Skeletal muscle satellite cell (primary cell): ENCODE results near the gene KANSL1L.

ENCODE experiments used
- H3K27me3 ChIP-seq: 2 replicates; pipeline ENCODE4 v1.7.0; 2013; ENCODE audit warnings: low read length; ENCODE audit not compliant: control insufficient read depth, insufficient read depth
- H3K36me3 ChIP-seq: 2 replicates; pipeline ENCODE4 v1.7.0; 2013; ENCODE audit warnings: mild to moderate bottlenecking, control low read depth, low read length; ENCODE audit not compliant: insufficient read depth
- H3K4me1 ChIP-seq: 2 replicates; pipeline ENCODE4 v1.7.0; 2013; ENCODE audit warnings: low read length; ENCODE audit not compliant: control insufficient read depth, insufficient read depth
- H3K4me2 ChIP-seq: 2 replicates; pipeline ENCODE4 v1.7.0; 2013; ENCODE audit warnings: mild to moderate bottlenecking, low read length
- H3K4me3 ChIP-seq: 2 replicates; pipeline ENCODE4 v1.7.0; 2013; ENCODE audit warnings: low read length
- H3K9ac ChIP-seq: 2 replicates; pipeline ENCODE4 v1.7.0; 2013; ENCODE audit warnings: mild to moderate bottlenecking, low read depth, low read length, moderate library complexity
- H3K9me3 ChIP-seq: replicated peaks from 2 replicates; pipeline ENCODE4 v1.7.0; 2013; ENCODE audit warnings: mild to moderate bottlenecking, control low read depth, low read length

Gene KANSL1L

DNA sequence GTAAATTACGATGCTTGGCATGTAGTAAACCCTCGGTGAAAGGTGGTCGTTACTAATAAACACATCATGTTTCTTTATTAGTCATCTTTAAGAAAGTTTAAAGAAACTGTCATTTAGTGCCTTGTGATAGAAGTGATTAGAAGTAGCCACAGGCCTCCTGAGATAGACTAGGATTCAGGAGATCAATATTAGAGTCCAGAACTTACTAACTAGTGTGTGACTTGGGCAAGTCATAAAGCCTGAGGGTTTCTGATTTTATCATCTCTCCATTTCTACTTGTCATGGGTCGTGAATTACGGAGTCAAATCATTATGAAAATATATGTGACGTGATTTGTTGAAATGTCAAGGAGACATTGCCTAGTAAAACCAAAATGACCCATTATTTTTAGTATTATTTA is 162.1 kb downstream of the KANSL1L start:
- H3K4me2 ChIP-seq: no peak overlapping the region
- peaks cover 41% of the 10 kb centered on the region for H3K36me3 ChIP-seq
- no peaks in the 10 kb centered on the region for H3K9me3 ChIP-seq
- H3K27me3 ChIP-seq: no peaks in the 10 kb centered on the region
- H3K4me3 ChIP-seq: no peak overlapping the region
- H3K4me1 ChIP-seq: peaks cover 13% of the 10 kb centered on the region
- H3K9ac ChIP-seq: no peak overlapping the region

DNA sequence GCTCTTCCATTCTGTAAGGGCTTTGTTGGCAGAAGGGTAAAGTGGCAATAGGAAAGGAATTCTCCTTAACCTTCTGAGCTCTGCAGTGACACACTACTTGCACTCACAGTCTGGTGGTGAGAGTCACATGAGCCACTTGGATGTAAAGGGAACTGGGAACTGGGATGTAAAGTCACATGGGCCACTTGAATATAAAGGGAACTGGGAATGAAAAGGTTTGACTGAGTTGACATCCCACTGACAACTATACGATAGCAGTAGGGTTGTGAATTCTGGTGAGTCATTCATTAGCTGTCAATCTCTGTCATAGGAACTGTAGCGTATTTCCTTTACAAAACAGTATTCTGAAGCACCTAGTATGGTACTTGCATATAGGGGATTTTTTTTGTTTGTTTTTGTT is 163.3 kb downstream of the KANSL1L start:
- H3K36me3 ChIP-seq: peaks cover 40% of the 10 kb centered on the region
- H3K9me3 ChIP-seq: no peaks in the 10 kb centered on the region
- H3K9ac ChIP-seq: no peak overlapping the region
- no peaks in the 10 kb centered on the region for H3K27me3 ChIP-seq
- H3K4me2 ChIP-seq: no peak overlapping the region
- no peak overlapping the region for H3K4me3 ChIP-seq
- peaks cover 22% of the 10 kb centered on the region for H3K4me1 ChIP-seq

DNA sequence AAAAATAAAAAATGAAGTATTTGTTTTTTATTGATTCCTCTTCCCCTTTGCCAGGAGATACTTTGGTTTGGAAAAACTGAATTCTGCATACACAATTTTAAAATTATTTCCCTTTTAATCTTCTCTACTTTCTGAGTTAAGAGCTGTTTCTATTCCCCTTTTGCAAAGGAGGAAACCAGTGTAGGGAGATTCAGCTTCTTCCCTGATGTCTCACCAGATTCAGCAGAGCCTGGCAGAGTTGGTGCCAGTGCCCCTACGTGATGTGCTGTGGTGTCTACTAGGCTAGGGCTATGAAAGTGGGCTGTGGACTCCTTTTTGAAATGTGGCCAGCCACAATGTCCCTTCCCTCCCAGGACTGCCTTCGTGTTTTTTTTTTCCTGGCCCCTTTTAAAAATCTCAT is 166.3 kb downstream of the KANSL1L start:
- Histone ChIP-seq H3K9ac (no peak overlapping the region), H3K4me2 (peak overlapping the region; percentile 13), H3K27me3 (no peaks in the 10 kb centered on the region), H3K9me3 (no peaks in the 10 kb centered on the region), H3K4me3 (no peak overlapping the region), H3K36me3 (peaks cover 17% of the 10 kb centered on the region), H3K4me1 (peaks cover 26% of the 10 kb centered on the region)

DNA sequence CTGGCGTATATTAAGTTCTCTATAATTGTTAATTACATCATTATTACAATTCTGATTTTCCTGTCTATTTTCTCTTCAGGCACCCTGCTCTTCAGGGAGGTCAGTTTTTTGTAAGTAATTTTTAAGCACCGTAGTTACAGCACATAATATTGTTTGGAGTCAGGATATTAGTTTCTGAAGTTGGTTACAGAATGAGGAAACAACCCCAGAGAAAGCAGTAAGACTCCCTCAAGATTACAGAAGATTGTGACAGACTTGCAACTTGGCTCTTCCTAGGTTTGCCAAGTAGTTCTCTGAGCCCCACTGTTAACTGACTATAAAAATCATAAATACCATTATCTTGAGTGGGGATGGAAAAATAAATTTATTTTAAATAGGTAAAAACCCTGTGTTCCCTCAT is 167.8 kb downstream of the KANSL1L start:
- Histone ChIP-seq H3K27me3 (no peaks in the 10 kb centered on the region), H3K9ac (peak overlapping the region; percentile 95), H3K4me1 (peaks cover 26% of the 10 kb centered on the region), H3K4me3 (peak overlapping the region; percentile 97), H3K36me3 (peaks cover 5% of the 10 kb centered on the region), H3K4me2 (peak overlapping the region; percentile 88), H3K9me3 (no peaks in the 10 kb centered on the region)

DNA sequence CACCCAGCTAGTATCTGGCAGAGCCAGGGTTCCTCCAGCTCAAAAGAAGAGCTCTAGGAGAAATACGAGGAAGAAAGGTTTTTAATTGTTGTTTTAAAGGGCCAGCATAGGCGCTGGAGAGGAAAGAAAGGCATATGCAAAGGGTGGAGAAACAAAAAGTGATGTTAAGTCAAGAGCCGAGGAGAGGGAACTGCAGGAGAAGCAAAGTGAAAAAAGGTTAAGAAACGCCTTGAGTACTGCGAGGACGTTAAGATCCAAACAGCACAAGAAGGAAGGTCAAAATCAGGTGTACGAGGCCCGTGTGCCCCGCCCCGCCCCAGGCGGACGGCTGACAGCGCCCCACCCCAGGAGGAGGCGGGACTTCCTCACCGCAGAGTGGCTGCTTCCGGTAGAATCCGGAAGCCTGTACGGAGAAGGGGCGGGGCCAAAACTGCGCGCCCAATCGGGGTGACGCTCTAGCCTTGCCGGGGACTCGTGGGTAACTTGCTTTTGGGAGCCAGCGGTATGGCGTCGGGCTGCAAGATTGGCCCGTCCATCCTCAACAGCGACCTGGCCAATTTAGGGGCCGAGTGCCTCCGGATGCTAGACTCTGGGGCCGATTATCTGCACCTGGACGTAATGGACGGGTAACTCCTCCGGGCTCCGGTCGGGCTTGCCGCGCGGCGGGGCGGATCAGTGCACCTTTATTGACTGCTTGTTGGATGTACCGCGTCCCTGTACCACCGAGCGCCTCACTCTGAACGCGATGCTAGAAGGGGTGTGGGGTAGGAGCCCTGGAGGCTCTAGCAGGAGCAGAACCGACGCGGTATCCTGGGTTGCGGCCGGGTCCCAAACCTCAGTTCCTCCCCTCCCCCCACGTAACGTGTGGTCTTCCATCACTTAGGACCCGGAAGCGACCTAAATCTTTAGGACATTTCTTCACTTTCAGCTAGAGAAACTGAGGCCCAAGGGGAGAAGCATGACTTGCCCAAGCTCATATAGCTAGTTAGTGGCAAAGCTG is 168.8 kb downstream of the KANSL1L start, which contains the start of gene RPE:
Gene RPE (plus strand): TSS at position 481 of the 1,000 bp plus-strand sequence. CDS start 24 bp downstream, at position 505.
- no peaks in the 10 kb centered on the region for H3K9me3 ChIP-seq
- peak within 1 kb of the TSS; percentile 95 for H3K9ac ChIP-seq
- H3K4me2 ChIP-seq: peak within 1 kb of the TSS; percentile 88
- peak within 1 kb of the TSS; percentile 97 for H3K4me3 ChIP-seq
- H3K4me1 ChIP-seq: peaks cover 26% of the 10 kb centered on the region
- H3K27me3 ChIP-seq: no peaks in the 10 kb centered on the region
- H3K36me3 ChIP-seq: no peaks in the 10 kb centered on the region

DNA sequence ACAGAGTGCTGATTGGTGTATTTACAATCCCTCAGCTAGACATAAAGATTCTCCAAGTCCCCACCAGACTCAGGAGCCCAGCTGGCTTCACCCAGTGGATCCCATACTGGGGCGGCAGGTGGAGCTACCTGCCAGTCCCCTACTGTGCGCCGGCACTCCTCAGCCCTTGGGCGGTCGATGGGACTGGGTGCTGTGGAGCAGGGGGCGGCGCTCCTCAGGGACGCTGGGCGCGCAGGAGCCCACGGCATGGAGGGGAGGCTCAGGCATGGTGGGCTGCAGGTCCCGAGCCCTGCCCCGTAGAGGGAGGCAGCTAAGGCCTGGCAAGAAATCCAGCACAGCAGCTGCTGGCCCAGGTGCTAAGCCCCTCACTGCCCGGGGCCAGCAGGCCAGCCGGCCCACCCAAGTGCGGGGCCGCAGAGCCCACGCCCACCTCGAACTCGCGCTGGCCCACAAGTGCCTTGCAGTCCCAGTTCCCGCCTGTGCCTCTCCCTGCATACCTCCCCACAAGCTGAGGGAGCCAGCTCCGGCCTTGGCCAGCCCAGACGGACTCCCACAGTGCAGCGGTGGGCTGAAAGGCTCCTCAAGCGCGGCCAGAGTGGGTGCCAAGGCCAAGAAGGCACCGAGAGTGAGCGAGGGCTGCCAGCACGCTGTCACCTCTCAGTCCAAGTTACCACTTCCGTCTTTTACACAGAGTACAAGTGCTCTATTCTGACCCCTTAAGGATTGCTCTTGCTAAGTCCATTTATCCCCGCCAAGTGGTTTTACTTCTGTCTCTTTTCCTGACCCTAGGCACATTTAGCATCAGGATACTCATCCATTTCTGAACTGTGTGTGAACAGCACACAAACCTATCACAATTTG is 170.5 kb downstream of the KANSL1L start:
- H3K27me3 ChIP-seq: no peaks in the 10 kb centered on the region
- no peaks in the 10 kb centered on the region for H3K9me3 ChIP-seq
- no peak overlapping the region for H3K4me2 ChIP-seq
- H3K4me3 ChIP-seq: no peak overlapping the region
- H3K4me1 ChIP-seq: peaks cover 26% of the 10 kb centered on the region
- no peaks in the 10 kb centered on the region for H3K36me3 ChIP-seq
- H3K9ac ChIP-seq: no peak overlapping the region

DNA sequence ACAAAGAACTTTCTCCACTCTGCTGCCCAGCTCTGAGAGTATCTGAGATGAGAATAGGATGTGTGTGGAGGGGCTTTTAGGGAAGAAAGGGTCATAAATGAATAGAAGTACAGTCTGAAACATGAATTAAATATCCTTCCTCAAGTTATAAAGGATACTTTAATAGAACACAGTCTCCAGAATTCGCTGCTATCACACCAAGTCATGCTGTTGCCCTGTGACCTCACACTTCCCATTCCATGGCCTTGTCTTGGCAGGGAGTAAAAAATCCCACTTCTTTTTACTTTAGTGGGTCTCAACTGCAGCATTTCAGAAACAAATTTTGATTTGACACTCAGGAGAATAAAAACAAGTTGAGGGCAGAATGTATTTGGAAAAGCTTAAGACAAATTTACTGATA is 172.6 kb downstream of the KANSL1L start:
- Histone ChIP-seq H3K36me3 (no peaks in the 10 kb centered on the region), H3K27me3 (no peaks in the 10 kb centered on the region), H3K4me2 (no peak overlapping the region), H3K9ac (no peak overlapping the region), H3K9me3 (no peaks in the 10 kb centered on the region), H3K4me3 (no peak overlapping the region), H3K4me1 (peaks cover 8% of the 10 kb centered on the region)

DNA sequence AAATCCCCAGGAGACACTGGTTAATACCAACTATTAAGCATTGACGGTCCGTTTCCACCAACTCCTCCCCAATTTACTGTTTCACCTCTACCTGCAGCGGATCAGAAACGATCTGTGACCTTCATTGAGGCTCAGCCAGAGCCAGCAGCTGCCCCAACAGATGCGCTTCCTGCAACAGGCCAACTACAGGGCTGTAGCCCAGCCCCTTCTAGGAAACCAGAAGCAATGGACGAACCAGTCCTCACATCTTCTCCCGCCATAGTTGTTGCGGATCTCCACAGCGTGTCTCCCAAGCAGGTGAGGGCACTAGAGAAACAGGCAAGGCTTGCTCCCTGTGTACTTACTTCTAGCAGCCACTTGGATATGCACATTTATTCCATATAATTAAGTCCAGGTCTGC is 177.2 kb downstream of the KANSL1L start:
- Histone ChIP-seq H3K9ac (no peak overlapping the region), H3K4me2 (no peak overlapping the region), H3K27me3 (no peaks in the 10 kb centered on the region), H3K4me1 (no peaks in the 10 kb centered on the region), H3K4me3 (no peak overlapping the region), H3K9me3 (no peaks in the 10 kb centered on the region), H3K36me3 (no peaks in the 10 kb centered on the region)

DNA sequence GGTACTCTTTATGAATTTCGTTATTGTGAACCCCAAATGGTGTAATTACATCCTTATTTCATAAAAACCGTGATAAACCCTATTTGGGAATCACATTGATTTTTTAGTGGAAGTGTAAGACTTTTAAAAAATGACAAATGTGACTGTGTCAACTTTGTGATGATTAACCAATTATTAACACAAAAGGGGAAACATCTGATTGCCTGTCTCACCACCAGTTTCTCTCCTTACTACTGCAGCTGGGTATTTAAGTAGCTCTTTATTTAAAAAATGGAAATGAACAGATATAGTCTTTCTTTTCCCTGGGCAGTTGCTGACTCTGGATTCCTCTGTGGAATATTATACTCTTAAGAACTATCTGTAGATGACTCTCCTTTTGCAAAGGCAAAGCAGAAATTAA is 180.4 kb downstream of the KANSL1L start:
- Histone ChIP-seq H3K4me2 (no peak overlapping the region), H3K9me3 (no peaks in the 10 kb centered on the region), H3K9ac (no peak overlapping the region), H3K27me3 (no peaks in the 10 kb centered on the region), H3K4me1 (no peaks in the 10 kb centered on the region), H3K4me3 (no peak overlapping the region), H3K36me3 (no peaks in the 10 kb centered on the region)

DNA sequence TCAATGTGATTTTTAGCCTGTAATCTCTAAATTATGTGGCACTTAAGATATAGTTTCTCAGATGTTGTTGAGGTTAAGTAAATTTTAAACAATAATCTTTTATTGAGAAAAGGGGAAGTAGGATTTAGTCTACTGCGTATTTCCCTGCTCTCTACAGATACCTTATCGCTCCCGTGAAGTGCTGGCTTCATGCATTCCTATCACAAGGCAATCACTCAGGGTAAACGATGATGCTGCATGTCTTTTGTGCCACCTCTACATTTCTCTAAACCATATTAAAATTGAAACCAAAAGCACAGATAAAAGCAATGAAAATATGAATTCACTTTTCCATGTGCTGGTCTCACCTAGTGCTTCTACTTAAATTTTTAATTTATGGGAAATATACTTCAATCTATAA is 183.2 kb downstream of the KANSL1L start:
- Histone ChIP-seq H3K9ac (no peak overlapping the region), H3K27me3 (no peaks in the 10 kb centered on the region), H3K9me3 (no peaks in the 10 kb centered on the region), H3K4me2 (no peak overlapping the region), H3K36me3 (no peaks in the 10 kb centered on the region), H3K4me1 (no peaks in the 10 kb centered on the region), H3K4me3 (no peak overlapping the region)

DNA sequence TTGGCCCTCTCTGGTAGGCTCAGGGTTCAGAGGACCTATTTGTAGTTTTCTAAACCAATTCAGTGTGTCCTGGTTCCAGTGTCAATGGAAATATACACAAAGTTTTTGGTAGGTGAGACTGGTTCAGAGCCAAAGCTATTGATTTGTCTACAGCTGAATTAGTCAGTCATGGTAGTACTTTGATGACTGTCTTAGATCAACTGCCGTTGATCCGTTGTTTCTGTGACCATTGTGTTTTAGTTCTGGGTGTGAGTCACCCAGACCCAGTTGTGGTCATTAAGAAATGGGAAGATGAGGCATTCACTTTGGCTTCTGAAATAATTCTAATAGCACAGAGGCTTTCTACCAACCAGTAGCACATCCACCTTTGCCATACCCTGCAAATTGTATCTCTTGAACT is 184.8 kb downstream of the KANSL1L start:
- Histone ChIP-seq H3K9ac (no peak overlapping the region), H3K4me2 (no peak overlapping the region), H3K4me1 (no peaks in the 10 kb centered on the region), H3K36me3 (no peaks in the 10 kb centered on the region), H3K9me3 (no peaks in the 10 kb centered on the region), H3K4me3 (no peak overlapping the region), H3K27me3 (no peaks in the 10 kb centered on the region)
